ENCODE data around the gene RPS27.

DNA sequence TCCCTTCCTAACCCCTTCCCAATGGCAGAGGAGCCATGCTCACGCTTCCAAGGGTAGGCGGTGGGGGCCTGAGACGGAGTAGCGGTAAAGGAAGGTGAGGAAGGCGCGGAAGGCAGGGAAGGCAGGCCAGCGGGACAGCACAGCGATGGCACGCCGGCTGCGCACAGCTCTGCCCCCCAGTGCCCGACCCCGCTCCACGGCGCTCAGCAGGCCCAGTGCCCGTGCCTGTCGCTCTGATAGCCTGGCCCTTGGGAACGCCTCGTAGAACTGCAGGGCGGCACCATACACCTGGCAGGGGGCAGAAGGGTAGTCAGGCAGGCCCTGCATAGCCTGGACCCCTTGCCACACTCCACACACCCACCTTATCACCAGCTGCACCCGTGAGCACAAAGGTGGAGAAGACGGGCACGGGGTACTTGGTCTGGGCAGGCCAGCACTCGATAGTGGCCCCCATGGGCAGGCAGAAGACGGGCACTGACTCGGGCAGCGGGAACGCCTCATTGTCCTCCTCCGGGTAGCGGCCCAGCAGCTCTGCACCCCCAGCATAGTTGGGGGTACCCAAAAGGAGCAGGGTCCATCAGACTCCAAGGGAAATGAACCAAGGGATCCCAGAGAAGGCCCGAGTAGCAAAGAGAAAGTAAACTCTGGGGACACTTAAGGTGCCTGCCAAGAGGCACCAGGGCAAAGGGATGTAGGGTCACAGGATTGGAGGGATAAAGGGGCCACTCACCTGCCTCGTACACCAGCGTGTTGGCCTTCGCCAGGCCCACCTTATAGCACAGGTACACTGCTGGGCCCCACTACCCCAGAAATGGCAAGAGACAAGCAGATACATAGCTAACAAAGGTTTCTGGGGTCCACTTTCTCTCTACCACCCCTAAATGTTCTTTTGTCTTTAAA, 48.5 kb upstream of the RPS27 start:
- TF ChIP-seq, protein P1, sequence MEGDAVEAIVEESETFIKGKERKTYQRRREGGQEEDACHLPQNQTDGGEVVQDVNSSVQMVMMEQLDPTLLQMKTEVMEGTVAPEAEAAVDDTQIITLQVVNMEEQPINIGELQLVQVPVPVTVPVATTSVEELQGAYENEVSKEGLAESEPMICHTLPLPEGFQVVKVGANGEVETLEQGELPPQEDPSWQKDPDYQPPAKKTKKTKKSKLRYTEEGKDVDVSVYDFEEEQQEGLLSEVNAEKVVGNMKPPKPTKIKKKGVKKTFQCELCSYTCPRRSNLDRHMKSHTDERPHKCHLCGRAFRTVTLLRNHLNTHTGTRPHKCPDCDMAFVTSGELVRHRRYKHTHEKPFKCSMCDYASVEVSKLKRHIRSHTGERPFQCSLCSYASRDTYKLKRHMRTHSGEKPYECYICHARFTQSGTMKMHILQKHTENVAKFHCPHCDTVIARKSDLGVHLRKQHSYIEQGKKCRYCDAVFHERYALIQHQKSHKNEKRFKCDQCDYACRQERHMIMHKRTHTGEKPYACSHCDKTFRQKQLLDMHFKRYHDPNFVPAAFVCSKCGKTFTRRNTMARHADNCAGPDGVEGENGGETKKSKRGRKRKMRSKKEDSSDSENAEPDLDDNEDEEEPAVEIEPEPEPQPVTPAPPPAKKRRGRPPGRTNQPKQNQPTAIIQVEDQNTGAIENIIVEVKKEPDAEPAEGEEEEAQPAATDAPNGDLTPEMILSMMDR (IDR thresholded peaks at IDR 0.05; ENCODE audit: low read length), result no peak
- no peak for TF ChIP-seq EZH2 (IDR thresholded peaks at IDR 0.05; ENCODE audit: borderline replicate concordance, low read length)
